Measurements from ENCODE around the gene NOS1AP.

GRCh38 chr1:162090378-162090777 lies 20.9 kb downstream of the NOS1AP start:
- TF ChIP-seq CTCF (conservative IDR thresholded peaks at IDR 0.05; ENCODE audit: low read length) (no peak), EZH2phosphoT487 (IDR thresholded peaks at IDR 0.05; ENCODE audit: borderline replicate concordance, low read depth, low read length) (no peak)

Data from OCI-LY7 (cell line).